Neural cell (in vitro differentiated cells): Measurements from ENCODE around the gene VSIG10L2. TPM values are rescaled to one million over a fixed set of nuclear protein-coding genes. Genes with fewer than 3 reads are reported as not detected.

ENCODE experiments used
- H2AFZ ChIP-seq: fragments of 200-600, 300-800 bp; sonication (generic), shearing (Covaris generic); 2 replicates; pipeline ENCODE4 v1.6.0; 2014; ENCODE audit warnings: low read depth, mild to moderate bottlenecking, antibody characterized with exemption, low read length, moderate library complexity
- H3F3A ChIP-seq: fragments of 200-600 bp; shearing (Covaris generic); 2 replicates; pipeline ENCODE4 v1.6.1; 2016; ENCODE audit warnings: mild to moderate bottlenecking, moderate library complexity, mixed read lengths, antibody characterized with exemption, low read length; ENCODE audit not compliant: insufficient read depth, poor library complexity, severe bottlenecking
- H3K27ac ChIP-seq: fragments of 200-600, 300-800 bp; sonication (generic), shearing (Covaris generic); 2 replicates; pipeline ENCODE4 v1.5.1; 2014; ENCODE audit warnings: mild to moderate bottlenecking, low read length, moderate library complexity
- H3K27me3 ChIP-seq: fragments of 300-800, 200-600 bp; sonication (generic), shearing (Covaris generic); 2 replicates; pipeline ENCODE4 v1.6.0; 2014; ENCODE audit warnings: mild to moderate bottlenecking, low read depth, low read length, moderate library complexity; ENCODE audit not compliant: insufficient read depth
- H3K36me3 ChIP-seq: fragments of 300-800, 200-600 bp; sonication (generic), shearing (Covaris generic); 2 replicates; pipeline ENCODE4 v1.5.1; 2014; ENCODE audit warnings: mild to moderate bottlenecking, antibody characterized with exemption, low read length, moderate library complexity; ENCODE audit not compliant: insufficient read depth
- H3K4me2 ChIP-seq: fragments of 300-800, 200-600 bp; sonication (generic), shearing (Covaris generic); 2 replicates; pipeline ENCODE4 v1.6.0; 2014; ENCODE audit warnings: mild to moderate bottlenecking, low read length
- H3K4me3 ChIP-seq: fragments of 300-800, 200-600 bp; sonication (generic), shearing (Covaris generic); 2 replicates; pipeline ENCODE4 v1.5.1; 2014; ENCODE audit warnings: mild to moderate bottlenecking, low read length, moderate library complexity
- H3K79me2 ChIP-seq: fragments of 200-600 bp; shearing (Covaris generic); replicated peaks from 2 replicates; pipeline ENCODE4 v1.6.0; 2014; ENCODE audit warnings: mild to moderate bottlenecking, low read length, moderate library complexity; ENCODE audit not compliant: insufficient read depth
- H3K9ac ChIP-seq: fragments of 300-800, 200-600 bp; sonication (generic), shearing (Covaris generic); 2 replicates; pipeline ENCODE4 v1.6.1; 2016; ENCODE audit warnings: mild to moderate bottlenecking, low read length, mixed read lengths
- H3K9me2 ChIP-seq: fragments of 200-600 bp; shearing (Covaris generic); 2 replicates; pipeline ENCODE4 v1.6.1; 2016; ENCODE audit warnings: mild to moderate bottlenecking, low read length, mixed read lengths; ENCODE audit not compliant: insufficient read depth
- H3K9me3 ChIP-seq: fragments of 200-600, 300-800 bp; sonication (generic), shearing (Covaris generic); 2 replicates; pipeline ENCODE4 v1.6.1; 2016; ENCODE audit warnings: mild to moderate bottlenecking, mixed run types, low read length, moderate library complexity, mixed read lengths
- H4K20me1 ChIP-seq: fragments of 200-600 bp; shearing (Covaris generic); 2 replicates; pipeline ENCODE4 v1.6.1; 2016; ENCODE audit warnings: mild to moderate bottlenecking, mixed run types; ENCODE audit not compliant: insufficient read depth
- EP300 ChIP-seq: fragments of 450-650 bp; conservative IDR thresholded peaks from 2 replicates; pipeline ENCODE4 v1.6.1; 2014; ENCODE audit warnings: antibody characterized with exemption, mild to moderate bottlenecking, moderate library complexity; ENCODE audit not compliant: poor library complexity, severe bottlenecking
- EZH2 ChIP-seq: fragments of 200-600, 300-800 bp; shearing (Covaris generic), sonication (generic); IDR thresholded peaks from 2 replicates; pipeline ENCODE4 v1.6.1; 2014; ENCODE audit warnings: antibody characterized with exemption, low read length, borderline replicate concordance, mild to moderate bottlenecking; ENCODE audit not compliant: insufficient read depth, poor library complexity, severe bottlenecking
- MXI1 ChIP-seq: fragments of 450-650 bp; conservative IDR thresholded peaks from 2 replicates; pipeline ENCODE4 v1.6.1; 2014; ENCODE audit warnings: antibody characterized with exemption, mild to moderate bottlenecking; ENCODE audit not compliant: poor library complexity, severe bottlenecking
- POLR2AphosphoS5 ChIP-seq: IDR thresholded peaks from 2 replicates; pipeline ENCODE4 v1.6.1; 2012
- TAF1 ChIP-seq: IDR thresholded peaks from 2 replicates; pipeline ENCODE4 v1.6.1; 2012; ENCODE audit warnings: low read depth
- polyA plus RNA-seq: library from polyadenylated mRNA; depleted of rRNA; stranded (reverse); fragments of >200 nt; gene quantifications from 2 replicates; pipeline ENCODE4 v1.2.3, GENCODE V29; 2014
- TF ChIP-seq, protein P1 (sequence below): IDR thresholded peaks from 2 replicates; pipeline ENCODE4 v1.6.1; 2012; ENCODE audit warnings: borderline replicate concordance
- TF ChIP-seq, protein P2 (sequence below): fragments of 450-650 bp; IDR thresholded peaks from 2 replicates; pipeline ENCODE4 v1.5.1; 2014; ENCODE audit warnings: antibody characterized with exemption, mild to moderate bottlenecking, moderate library complexity; ENCODE audit not compliant: poor library complexity, severe bottlenecking

VSIG10L2 gene
- polyA plus RNA-seq, 1 donor from 2014 or later: not detected

DNA sequence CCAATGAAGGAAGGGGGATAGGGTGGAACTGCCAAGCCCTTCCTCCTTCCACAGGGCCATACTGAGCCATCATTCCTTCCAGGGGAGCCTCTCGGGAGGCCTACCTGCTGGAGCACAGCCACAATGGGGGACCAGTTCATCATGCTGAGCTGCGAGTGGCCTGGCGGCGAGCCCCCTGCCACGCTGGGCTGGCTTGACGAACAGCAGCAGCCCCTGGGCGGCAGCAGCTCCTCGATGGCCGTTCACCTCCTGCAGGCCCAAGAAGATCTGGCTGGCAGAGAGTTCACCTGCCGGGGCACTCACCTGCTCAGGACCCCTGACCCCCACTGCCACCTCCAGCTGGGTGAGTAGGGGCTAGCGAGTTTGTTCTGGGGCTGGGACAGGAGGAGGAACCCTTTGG, 5.9 kb downstream of the VSIG10L2 start:
- Histone ChIP-seq H4K20me1 (no peaks in the 10 kb centered on the region), H3K27me3 (no peaks in the 10 kb centered on the region), H3K27ac (no peak overlapping the region), H3K9me3 (no peaks in the 10 kb centered on the region), H3F3A (no peaks in the 10 kb centered on the region), H2AFZ (no peak overlapping the region), H3K9me2 (no peaks in the 10 kb centered on the region), H3K79me2 (no peaks in the 10 kb centered on the region), H3K4me3 (no peak overlapping the region), H3K9ac (no peak overlapping the region), H3K4me2 (no peak overlapping the region), H3K36me3 (no peaks in the 10 kb centered on the region)
- TF ChIP-seq, protein P1, sequence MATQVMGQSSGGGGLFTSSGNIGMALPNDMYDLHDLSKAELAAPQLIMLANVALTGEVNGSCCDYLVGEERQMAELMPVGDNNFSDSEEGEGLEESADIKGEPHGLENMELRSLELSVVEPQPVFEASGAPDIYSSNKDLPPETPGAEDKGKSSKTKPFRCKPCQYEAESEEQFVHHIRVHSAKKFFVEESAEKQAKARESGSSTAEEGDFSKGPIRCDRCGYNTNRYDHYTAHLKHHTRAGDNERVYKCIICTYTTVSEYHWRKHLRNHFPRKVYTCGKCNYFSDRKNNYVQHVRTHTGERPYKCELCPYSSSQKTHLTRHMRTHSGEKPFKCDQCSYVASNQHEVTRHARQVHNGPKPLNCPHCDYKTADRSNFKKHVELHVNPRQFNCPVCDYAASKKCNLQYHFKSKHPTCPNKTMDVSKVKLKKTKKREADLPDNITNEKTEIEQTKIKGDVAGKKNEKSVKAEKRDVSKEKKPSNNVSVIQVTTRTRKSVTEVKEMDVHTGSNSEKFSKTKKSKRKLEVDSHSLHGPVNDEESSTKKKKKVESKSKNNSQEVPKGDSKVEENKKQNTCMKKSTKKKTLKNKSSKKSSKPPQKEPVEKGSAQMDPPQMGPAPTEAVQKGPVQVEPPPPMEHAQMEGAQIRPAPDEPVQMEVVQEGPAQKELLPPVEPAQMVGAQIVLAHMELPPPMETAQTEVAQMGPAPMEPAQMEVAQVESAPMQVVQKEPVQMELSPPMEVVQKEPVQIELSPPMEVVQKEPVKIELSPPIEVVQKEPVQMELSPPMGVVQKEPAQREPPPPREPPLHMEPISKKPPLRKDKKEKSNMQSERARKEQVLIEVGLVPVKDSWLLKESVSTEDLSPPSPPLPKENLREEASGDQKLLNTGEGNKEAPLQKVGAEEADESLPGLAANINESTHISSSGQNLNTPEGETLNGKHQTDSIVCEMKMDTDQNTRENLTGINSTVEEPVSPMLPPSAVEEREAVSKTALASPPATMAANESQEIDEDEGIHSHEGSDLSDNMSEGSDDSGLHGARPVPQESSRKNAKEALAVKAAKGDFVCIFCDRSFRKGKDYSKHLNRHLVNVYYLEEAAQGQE: no peak
- TF ChIP-seq, protein P2, sequence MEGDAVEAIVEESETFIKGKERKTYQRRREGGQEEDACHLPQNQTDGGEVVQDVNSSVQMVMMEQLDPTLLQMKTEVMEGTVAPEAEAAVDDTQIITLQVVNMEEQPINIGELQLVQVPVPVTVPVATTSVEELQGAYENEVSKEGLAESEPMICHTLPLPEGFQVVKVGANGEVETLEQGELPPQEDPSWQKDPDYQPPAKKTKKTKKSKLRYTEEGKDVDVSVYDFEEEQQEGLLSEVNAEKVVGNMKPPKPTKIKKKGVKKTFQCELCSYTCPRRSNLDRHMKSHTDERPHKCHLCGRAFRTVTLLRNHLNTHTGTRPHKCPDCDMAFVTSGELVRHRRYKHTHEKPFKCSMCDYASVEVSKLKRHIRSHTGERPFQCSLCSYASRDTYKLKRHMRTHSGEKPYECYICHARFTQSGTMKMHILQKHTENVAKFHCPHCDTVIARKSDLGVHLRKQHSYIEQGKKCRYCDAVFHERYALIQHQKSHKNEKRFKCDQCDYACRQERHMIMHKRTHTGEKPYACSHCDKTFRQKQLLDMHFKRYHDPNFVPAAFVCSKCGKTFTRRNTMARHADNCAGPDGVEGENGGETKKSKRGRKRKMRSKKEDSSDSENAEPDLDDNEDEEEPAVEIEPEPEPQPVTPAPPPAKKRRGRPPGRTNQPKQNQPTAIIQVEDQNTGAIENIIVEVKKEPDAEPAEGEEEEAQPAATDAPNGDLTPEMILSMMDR: no peak
- TF ChIP-seq MXI1 (no peak), EP300 (no peak), EZH2 (no peak), POLR2AphosphoS5 (no peak)

DNA sequence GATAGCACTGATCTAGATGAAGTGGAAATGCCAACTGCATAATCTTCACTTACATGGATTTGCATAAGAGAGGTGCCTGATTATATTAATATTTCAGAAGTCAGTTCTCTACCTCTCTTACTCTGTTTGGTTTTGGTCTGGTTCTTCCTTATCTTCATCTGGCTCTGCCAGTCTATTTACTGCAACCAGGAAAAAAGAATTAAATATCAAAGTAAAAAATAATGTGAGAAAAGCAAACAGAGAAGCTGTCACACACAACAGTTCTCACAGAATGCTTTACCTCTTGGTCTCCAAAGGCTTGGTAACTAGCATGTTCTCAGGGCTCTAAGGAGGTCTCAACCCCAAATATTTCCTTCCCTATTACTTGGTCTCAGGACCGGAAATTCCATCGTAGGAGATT, 6.7 kb downstream of the VSIG10L2 start:
- H3K4me3 ChIP-seq: no peak overlapping the region
- no peak overlapping the region for H3K27ac ChIP-seq
- no peaks in the 10 kb centered on the region for H3K79me2 ChIP-seq
- no peaks in the 10 kb centered on the region for H3K27me3 ChIP-seq
- H3F3A ChIP-seq: no peaks in the 10 kb centered on the region
- H3K9ac ChIP-seq: no peak overlapping the region
- H3K9me2 ChIP-seq: no peaks in the 10 kb centered on the region
- TF ChIP-seq TAF1 (no peak), POLR2AphosphoS5 (no peak), MXI1 (no peak)
- TF ChIP-seq, protein P2: no peak
- TF ChIP-seq, protein P1: no peak
- H2AFZ ChIP-seq: no peak overlapping the region
- peaks cover 4% of the 10 kb centered on the region for H3K36me3 ChIP-seq
- H3K9me3 ChIP-seq: no peaks in the 10 kb centered on the region
- no peak overlapping the region for H3K4me2 ChIP-seq
- no peaks in the 10 kb centered on the region for H4K20me1 ChIP-seq
